ENCODE data around the gene SCFD2.

The SCFD2 gene

DNA sequence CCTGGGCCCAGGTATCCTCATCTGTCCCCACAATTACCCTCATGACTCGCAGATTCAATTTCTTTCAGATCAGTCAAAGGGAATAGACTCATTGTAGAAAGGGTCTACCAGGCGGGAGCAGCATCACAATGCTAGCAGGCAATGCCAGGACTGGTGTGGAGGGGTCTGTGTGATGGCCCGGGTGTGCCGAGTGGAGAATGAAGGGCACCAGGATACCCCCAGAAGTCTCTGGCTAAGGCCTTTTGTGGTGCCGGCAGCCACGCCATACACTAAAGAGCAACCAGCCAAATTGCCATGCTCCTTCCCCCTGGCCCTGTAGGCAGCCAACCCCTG is 541.6 kb downstream of the SCFD2 start:
- Mint-ChIP-seq H3K4me1 (ENCODE audit: low read depth in 2 of 2) (peaks cover 0 to 4% of the 10 kb centered on the region in 2 donors), H3K4me3 (no peak overlapping the region), H3K27ac (no peak overlapping the region), H3K9me3 (no peaks in the 10 kb centered on the region), H3K27me3 (no peaks in the 10 kb centered on the region), H3K36me3 (ENCODE audit: insufficient read depth) (no peaks in the 10 kb centered on the region)
- DNase-seq (no peak), ATAC-seq (replicated peaks) (no peak)

DNA sequence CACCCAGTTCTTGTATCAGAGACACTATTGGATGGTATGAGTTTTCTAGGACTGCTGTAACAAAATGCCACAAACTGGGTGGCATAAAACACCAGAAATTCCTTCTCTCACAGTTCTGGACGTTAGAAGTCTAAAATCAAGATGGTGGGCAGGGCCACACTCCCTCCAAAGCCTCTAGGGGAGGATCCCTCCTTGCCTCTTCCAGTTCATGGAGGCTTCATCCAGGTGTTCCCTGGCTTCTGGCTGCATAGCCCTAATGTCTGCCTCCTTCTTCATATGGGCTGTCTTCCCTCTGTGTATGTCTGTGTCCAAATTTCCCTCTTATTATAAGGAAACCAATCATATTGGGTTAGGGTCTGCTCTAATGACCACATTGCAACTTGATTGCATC is 542.2 kb downstream of the SCFD2 start:
- Mint-ChIP-seq H3K4me3 (no peak overlapping the region), H3K27me3 (no peaks in the 10 kb centered on the region)
- ATAC-seq (replicated peaks), result no peak

More for the DNA sequence above, 542.2 kb downstream of the SCFD2 start:
- H3K27ac Mint-ChIP-seq, result no peak overlapping the region
- peaks cover 0 to 4% of the 10 kb centered on the region in 2 donors for H3K4me1 Mint-ChIP-seq (ENCODE audit: low read depth in 2 of 2)
- no peaks in the 10 kb centered on the region for H3K36me3 Mint-ChIP-seq (ENCODE audit: insufficient read depth)
- no peaks in the 10 kb centered on the region for H3K9me3 Mint-ChIP-seq
- DNase-seq, result no peak

Measured in effector memory CD8-positive, alpha-beta T cell (primary cell).